GM12878 (cell line): ENCODE results near the gene CCDC170. TPM values are rescaled to one million over a fixed set of nuclear protein-coding genes. Genes with fewer than 3 reads are reported as not detected.

ENCODE experiments used
- LARP7 ChIP-seq: fragments of 450-650 bp; IDR thresholded peaks from 2 replicates; pipeline ENCODE4 v1.6.1; 2017; ENCODE audit warnings: mild to moderate bottlenecking
- NFYB ChIP-seq: IDR thresholded peaks from 2 replicates; pipeline ENCODE4 v1.6.1; 2011; ENCODE audit warnings: low read depth, mild to moderate bottlenecking, low read length, improper control_type of control experiment, moderate library complexity; ENCODE audit not compliant: insufficient read depth
- POU2F2 ChIP-seq: IDR thresholded peaks from 3 replicates; pipeline ENCODE4 v1.6.1; 2011; ENCODE audit warnings: low read depth, mild to moderate bottlenecking, low read length, borderline replicate concordance
- SIX5 ChIP-seq: IDR thresholded peaks from 2 replicates; pipeline ENCODE4 v1.6.1; 2011; ENCODE audit warnings: mild to moderate bottlenecking, low read depth, low read length, moderate library complexity; ENCODE audit not compliant: severe bottlenecking
- SMAD5 ChIP-seq: IDR thresholded peaks from 2 replicates; pipeline ENCODE4 v1.6.1; 2016; ENCODE audit warnings: antibody characterized with exemption, low read depth
- ZBTB33 ChIP-seq: fragments of 450-650 bp; IDR thresholded peaks from 2 replicates; pipeline ENCODE4 v1.6.1; 2017; ENCODE audit warnings: mild to moderate bottlenecking
- ZZZ3 ChIP-seq: IDR thresholded peaks from 2 replicates; pipeline ENCODE4 v1.6.1; 2011; ENCODE audit warnings: low read depth; ENCODE audit not compliant: control insufficient read depth, insufficient read length
- polyA plus RNA-seq, 11 experiments: library from polyadenylated mRNA; depleted of rRNA in 4 of 11; unstranded in 6 of 11; stranded (reverse) in 5 of 11; fragments of >200 nt; fragmentation: Nextera tagmentation in 4 of 11; fragmentation: Illumina TruSeq in 1 of 11; extraction: Ambion mirVana in 4 of 11; extraction: Trizol in 1 of 11; gene quantifications; 1 replicate in 1 of 11; 2 replicates in 10 of 11; pipeline versions ENCODE4 v1.2.1 to v1.2.3, GENCODE V29; 2011 to 2016; ENCODE audit warnings: inconsistent platforms in 2 of 11, missing spikeins in 2 of 11, low read depth in 1 of 11
- total RNA-seq, 4 experiments: library from RNA; depleted of rRNA in 3 of 4; stranded (reverse); fragments of >200 nt in 3 of 4; fragmentation: Illumina TruSeq in 1 of 4; extraction: Trizol in 1 of 4; gene quantifications; 2 replicates each; pipeline versions ENCODE4 v1.2.1 to v1.2.3, GENCODE V29; 2013 to 2021
- TF ChIP-seq, protein P1 (sequence below): fragments of 450-650 bp; IDR thresholded peaks from 2 replicates; pipeline ENCODE4 v1.6.1; 2016; ENCODE audit warnings: mild to moderate bottlenecking
- TF ChIP-seq, protein P2 (sequence below): IDR thresholded peaks from 2 replicates; pipeline ENCODE4 v1.6.1; 2012; ENCODE audit warnings: improper control_type of control experiment, low read depth, low read length; ENCODE audit not compliant: insufficient replicate concordance

The CCDC170 gene
- total and polyA plus RNA-seq, 10 of the 15 experiments (the other 5 are each of a cell fraction or from before 2014, with no cell fraction given), result not detected

DNA sequence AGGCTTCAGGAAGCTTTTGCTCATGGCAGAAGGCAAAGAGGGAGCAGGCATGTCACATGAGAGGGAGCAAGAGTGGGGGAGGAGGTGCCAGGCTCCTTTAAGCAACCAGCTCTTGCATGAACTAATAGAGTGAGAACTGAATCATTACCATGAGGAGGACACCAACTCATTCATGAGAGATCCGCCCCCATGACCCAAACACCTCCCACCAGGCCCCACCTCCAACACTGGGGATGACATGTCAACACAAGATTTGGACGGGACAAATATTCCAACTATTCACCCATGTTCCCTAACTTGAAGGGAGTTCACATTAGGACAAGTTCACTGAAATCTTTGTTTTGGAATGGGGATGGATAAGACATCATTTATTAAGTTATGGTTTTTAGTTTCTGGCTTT, 158.5 kb downstream of the CCDC170 start (continued):
- TF ChIP-seq, protein P1, sequence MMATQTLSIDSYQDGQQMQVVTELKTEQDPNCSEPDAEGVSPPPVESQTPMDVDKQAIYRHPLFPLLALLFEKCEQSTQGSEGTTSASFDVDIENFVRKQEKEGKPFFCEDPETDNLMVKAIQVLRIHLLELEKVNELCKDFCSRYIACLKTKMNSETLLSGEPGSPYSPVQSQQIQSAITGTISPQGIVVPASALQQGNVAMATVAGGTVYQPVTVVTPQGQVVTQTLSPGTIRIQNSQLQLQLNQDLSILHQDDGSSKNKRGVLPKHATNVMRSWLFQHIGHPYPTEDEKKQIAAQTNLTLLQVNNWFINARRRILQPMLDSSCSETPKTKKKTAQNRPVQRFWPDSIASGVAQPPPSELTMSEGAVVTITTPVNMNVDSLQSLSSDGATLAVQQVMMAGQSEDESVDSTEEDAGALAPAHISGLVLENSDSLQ, result no peak
- TF ChIP-seq SIX5 (no peak), SMAD5 (no peak), ZBTB33 (no peak), LARP7 (no peak), POU2F2 (no peak), ZZZ3 (no peak), NFYB (no peak)
- TF ChIP-seq, protein P2, sequence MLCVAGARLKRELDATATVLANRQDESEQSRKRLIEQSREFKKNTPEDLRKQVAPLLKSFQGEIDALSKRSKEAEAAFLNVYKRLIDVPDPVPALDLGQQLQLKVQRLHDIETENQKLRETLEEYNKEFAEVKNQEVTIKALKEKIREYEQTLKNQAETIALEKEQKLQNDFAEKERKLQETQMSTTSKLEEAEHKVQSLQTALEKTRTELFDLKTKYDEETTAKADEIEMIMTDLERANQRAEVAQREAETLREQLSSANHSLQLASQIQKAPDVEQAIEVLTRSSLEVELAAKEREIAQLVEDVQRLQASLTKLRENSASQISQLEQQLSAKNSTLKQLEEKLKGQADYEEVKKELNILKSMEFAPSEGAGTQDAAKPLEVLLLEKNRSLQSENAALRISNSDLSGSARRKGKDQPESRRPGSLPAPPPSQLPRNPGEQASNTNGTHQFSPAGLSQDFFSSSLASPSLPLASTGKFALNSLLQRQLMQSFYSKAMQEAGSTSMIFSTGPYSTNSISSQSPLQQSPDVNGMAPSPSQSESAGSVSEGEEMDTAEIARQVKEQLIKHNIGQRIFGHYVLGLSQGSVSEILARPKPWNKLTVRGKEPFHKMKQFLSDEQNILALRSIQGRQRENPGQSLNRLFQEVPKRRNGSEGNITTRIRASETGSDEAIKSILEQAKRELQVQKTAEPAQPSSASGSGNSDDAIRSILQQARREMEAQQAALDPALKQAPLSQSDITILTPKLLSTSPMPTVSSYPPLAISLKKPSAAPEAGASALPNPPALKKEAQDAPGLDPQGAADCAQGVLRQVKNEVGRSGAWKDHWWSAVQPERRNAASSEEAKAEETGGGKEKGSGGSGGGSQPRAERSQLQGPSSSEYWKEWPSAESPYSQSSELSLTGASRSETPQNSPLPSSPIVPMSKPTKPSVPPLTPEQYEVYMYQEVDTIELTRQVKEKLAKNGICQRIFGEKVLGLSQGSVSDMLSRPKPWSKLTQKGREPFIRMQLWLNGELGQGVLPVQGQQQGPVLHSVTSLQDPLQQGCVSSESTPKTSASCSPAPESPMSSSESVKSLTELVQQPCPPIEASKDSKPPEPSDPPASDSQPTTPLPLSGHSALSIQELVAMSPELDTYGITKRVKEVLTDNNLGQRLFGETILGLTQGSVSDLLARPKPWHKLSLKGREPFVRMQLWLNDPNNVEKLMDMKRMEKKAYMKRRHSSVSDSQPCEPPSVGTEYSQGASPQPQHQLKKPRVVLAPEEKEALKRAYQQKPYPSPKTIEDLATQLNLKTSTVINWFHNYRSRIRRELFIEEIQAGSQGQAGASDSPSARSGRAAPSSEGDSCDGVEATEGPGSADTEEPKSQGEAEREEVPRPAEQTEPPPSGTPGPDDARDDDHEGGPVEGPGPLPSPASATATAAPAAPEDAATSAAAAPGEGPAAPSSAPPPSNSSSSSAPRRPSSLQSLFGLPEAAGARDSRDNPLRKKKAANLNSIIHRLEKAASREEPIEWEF, result no peak
